ENCODE results near the gene DSCAM. TPM values are rescaled to one million over a fixed set of nuclear protein-coding genes. Genes with fewer than 3 reads are reported as not detected.

The DSCAM gene
- total and polyA plus RNA-seq, 2 donors (not counting 3 experiments of a cell fraction or from before 2014, with no cell fraction given): not detected

DNA sequence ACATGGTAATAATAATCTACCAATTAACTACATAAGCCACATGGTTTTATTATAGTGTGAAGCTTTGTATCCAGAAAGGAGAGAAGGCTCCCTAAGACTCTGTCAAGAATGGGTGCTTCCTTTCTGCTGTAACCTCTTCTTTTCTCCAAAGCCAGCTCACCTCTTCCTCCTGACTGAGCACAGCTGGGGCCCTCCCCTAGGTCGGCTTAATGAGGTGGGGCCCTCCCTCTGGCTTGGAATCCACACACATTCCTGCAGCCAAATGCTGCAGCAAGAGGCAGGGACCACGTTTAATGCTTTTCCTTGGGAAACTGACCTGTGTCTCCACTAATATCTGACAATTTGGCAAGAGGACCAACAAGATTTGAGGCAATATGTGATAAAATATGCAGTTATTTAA lies 94.8 kb downstream of the DSCAM start:
- no peaks in the 10 kb centered on the region for H3K4me1 ChIP-seq (ENCODE audit: control insufficient read depth, extremely low read depth, insufficient read depth, low read length)
- dilution Hi-C loops (cut with MboI; ENCODE audit: extremely low pct_ligation_motif_present, low sequenced_read_pairs): no loop called here
- no peak overlapping the region for H2AFZ ChIP-seq (ENCODE audit: low read depth, low read length)
- no peak overlapping the region for H3K4me2 ChIP-seq (ENCODE audit: insufficient read depth, low read length)
- H3K36me3 ChIP-seq (ENCODE audit: control insufficient read depth in 2 of 2, extremely low read depth in 1 of 2, insufficient read depth in 2 of 2, low read length in 2 of 2): no peaks in the 10 kb centered on the region
- POLR2A ChIA-PET: no interaction called here
- no peaks in the 10 kb centered on the region for H3K79me2 ChIP-seq (ENCODE audit: control insufficient read depth, insufficient read depth, low read length)
- intact Hi-C loops (cut with micrococcal nuclease): no loop called here
- no peaks in the 10 kb centered on the region for H3K27me3 ChIP-seq (ENCODE audit: control insufficient read depth in 2 of 2, insufficient read depth in 2 of 2, low read length in 2 of 2)
- no peak for TF ChIP-seq GATA2 (IDR thresholded peaks at IDR 0.05; ENCODE audit: insufficient read depth, insufficient read length, low read depth, low read length)
- TF ChIP-seq, protein P1, sequence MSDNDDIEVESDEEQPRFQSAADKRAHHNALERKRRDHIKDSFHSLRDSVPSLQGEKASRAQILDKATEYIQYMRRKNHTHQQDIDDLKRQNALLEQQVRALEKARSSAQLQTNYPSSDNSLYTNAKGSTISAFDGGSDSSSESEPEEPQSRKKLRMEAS (IDR thresholded peaks at IDR 0.05; ENCODE audit: insufficient read depth, insufficient read length): no peak
- TF ChIP-seq MYC (IDR thresholded peaks at IDR 0.05; ENCODE audit: low read depth, low read length): no peak
- no peak for TF ChIP-seq EZH2 (IDR thresholded peaks at IDR 0.05; ENCODE audit: borderline replicate concordance, low read depth, low read length, severe bottlenecking)
- no peak for TF ChIP-seq FOS (IDR thresholded peaks at IDR 0.05; ENCODE audit: borderline replicate concordance, insufficient read depth, low read length)
- no peak for TF ChIP-seq POLR2AphosphoS5 (IDR thresholded peaks at IDR 0.05; ENCODE audit: insufficient read depth, low read depth, low read length)
- TF ChIP-seq, protein P2, sequence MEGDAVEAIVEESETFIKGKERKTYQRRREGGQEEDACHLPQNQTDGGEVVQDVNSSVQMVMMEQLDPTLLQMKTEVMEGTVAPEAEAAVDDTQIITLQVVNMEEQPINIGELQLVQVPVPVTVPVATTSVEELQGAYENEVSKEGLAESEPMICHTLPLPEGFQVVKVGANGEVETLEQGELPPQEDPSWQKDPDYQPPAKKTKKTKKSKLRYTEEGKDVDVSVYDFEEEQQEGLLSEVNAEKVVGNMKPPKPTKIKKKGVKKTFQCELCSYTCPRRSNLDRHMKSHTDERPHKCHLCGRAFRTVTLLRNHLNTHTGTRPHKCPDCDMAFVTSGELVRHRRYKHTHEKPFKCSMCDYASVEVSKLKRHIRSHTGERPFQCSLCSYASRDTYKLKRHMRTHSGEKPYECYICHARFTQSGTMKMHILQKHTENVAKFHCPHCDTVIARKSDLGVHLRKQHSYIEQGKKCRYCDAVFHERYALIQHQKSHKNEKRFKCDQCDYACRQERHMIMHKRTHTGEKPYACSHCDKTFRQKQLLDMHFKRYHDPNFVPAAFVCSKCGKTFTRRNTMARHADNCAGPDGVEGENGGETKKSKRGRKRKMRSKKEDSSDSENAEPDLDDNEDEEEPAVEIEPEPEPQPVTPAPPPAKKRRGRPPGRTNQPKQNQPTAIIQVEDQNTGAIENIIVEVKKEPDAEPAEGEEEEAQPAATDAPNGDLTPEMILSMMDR (IDR thresholded peaks at IDR 0.05; ENCODE audit: extremely low read depth in 1 of 2, insufficient read depth in 1 of 2, low read depth in 1 of 2, low read length in 2 of 2): no peak
- no peak for TF ChIP-seq POLR2A (IDR thresholded peaks at IDR 0.05; ENCODE audit: low read depth, low read length)
- no peak for TF ChIP-seq JUN (IDR thresholded peaks at IDR 0.05; ENCODE audit: borderline replicate concordance, insufficient read depth, insufficient read length, low read depth)
- FAIRE-seq (no peak), DNase-seq (ENCODE audit: low read depth, low spot score) (no peak)
- no TSS peak for BruUV-seq (replicated peaks)
- H3K27ac ChIP-seq (ENCODE audit: insufficient read depth, low read depth, low read length): no peak overlapping the region
- no peak overlapping the region for H3K4me3 ChIP-seq (replicated peaks in 1 of 3; ENCODE audit: insufficient read depth in 1 of 3, low read depth in 1 of 3, low read length in 3 of 3)
- CTCF ChIA-PET: no interaction called here
- H3K9me3 ChIP-seq (replicated peaks; ENCODE audit: control insufficient read depth, insufficient read depth, low read length): peaks cover 7% of the 10 kb centered on the region
- no peak overlapping the region for H3K9ac ChIP-seq (replicated peaks; ENCODE audit: extremely low read depth, insufficient read depth, low read length)
- H3K9me1 ChIP-seq (replicated peaks; ENCODE audit: control insufficient read depth, extremely low read depth, insufficient read depth, low read length): no peaks in the 10 kb centered on the region
- H4K20me1 ChIP-seq (replicated peaks; ENCODE audit: control insufficient read depth, extremely low read depth, insufficient read depth, low read length): no peaks in the 10 kb centered on the region
